GM18873 (cell line): ENCODE results near the gene CASZ1.

Source experiments
- ATAC-seq: cut with Tn5 transposase; IDR thresholded peaks from one replicate; pipeline ENCODE4 v1.9.1; 2021; ENCODE audit warnings: mild to moderate bottlenecking, moderate library complexity, moderate number of reproducible peaks; ENCODE audit not compliant: unreplicated experiment, low FRiP score

The CASZ1 gene

DNA sequence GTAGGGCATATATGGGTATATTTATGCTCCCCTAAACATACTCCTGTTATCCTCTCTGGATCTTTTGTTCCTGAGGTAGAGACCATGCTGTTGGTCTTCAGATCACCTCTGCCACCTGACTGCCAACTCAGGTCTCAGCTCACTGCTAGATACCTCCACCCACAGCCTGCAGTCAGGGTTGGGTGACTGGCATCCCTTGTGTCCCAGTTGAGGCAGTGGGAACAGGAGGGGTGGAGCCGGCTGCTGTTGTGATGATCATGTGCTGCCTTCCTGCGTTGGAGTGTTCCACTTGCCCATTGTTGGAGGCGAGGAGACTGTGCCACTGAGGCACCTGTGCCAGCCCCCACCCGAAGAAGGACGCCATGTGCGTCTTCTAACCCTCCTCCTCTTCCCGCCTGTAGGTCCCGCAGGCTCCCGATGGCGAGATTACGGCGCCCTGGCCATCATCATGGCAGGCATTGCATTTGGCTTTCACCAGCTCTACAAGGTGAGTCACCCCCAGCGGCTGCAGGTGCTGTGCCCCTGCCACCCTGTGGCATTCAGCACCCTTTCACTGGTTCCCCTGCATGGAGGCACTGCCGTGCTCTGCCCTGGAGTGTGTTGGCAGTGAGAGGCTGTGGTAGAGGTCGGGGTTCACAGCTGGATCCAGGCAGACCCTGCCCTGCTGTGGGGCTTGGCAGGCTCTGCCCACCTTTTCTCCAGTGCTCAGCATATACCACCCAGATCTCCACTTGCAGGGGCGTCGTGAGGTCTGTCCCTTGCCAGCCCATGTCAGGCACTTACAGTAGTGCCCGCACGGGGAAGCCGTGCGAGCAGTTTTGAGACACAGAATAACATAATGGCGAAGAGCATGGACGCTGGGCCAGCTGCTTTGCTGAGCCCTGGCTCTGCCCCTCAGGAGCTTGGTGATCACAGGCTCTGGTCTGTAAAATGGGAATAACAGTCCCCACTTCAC, 178.2 kb downstream of the CASZ1 start:
- no peak for ATAC-seq

GRCh38 chr1:10617318-10617717, 179.1 kb downstream of the CASZ1 start:
- ATAC-seq: no peak

GRCh38 chr1:10616696-10617095, 179.8 kb downstream of the CASZ1 start:
- no peak for ATAC-seq

GRCh38 chr1:10615932-10616671, 180.3 kb downstream of the CASZ1 start:
- no peak for ATAC-seq

GRCh38 chr1:10615332-10615731, 181.1 kb downstream of the CASZ1 start:
- ATAC-seq: no peak

DNA sequence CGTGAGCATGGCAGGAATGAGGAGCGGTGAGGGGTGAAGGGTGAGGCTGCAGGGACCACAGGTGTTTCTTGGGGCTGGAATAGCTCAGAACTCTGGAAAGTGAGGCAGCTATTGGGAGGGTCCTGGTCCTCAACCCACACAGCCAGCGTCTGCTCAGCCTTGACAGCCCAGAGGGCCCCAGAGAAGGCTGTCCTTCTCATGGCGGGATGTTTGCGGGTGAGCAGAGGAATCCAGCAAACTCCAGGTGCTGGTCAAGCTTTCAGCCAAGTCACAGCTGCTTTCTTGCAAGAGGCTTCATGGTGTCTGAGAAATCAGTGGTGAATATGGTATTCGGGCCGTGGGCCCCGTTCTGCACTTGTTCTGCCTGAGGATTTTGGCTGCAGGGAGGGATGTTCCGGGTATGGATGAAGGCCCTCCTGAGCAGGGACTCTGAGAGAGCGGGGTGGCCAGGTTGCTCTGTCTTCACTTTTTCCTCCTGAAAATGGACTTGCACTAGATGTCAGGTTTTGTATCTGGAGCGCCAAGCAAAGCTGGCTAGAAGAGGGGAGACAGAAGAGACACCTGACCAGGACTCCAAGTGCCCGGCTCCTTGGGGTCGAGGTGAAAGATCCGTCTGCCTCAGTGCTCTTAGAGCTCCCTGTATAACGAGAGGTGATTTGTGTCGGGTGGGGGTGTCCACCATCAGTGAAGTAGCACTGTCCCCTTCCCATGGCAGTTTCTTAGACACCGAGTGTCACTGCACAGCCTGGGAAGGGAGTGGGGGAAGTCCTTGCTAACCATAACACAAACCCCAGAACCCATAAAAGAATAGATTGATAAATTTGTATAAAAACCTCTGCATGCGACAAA, 181.8 kb downstream of the CASZ1 start:
- ATAC-seq: no peak

DNA sequence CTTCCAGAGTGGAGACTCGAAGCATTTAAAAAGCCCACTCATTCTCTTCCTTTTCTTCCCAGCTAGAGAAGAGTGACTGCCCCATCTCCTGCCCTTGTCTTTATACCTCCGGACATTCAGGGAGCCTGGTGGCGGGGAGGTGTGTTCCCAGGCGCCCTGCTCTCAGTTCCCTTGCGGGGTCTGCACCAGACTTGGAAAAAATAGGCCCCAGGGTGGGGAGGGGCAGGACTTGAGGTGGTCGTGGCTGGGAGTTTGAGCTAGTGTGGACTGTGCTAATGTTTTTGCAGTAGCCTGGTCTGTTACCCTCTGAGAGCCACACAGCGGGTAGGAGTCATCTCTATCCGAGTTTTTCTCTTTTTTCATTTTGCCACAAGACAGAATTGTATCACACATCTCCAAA, 182.6 kb downstream of the CASZ1 start:
- ATAC-seq: no peak

DNA sequence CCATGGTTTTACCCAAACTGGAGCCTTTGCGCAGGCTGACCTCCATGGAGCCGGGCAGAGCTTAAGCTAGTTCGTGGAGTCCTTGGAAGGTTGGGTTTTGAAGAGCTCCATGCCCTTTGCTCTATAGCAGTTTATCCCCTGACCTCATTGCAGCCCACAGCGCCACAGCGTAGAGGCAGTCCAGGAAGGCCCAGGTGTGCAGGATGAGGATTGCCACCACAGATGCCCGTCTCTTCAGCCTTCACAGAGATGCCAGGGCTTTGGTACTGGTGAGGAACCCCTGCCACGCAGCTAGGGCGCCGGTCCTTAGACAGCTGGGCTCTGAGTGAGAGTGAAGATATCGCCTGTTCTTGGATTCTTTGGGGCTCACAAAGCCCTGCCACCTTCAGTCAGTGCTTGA, 183.1 kb downstream of the CASZ1 start:
- no peak for ATAC-seq

DNA sequence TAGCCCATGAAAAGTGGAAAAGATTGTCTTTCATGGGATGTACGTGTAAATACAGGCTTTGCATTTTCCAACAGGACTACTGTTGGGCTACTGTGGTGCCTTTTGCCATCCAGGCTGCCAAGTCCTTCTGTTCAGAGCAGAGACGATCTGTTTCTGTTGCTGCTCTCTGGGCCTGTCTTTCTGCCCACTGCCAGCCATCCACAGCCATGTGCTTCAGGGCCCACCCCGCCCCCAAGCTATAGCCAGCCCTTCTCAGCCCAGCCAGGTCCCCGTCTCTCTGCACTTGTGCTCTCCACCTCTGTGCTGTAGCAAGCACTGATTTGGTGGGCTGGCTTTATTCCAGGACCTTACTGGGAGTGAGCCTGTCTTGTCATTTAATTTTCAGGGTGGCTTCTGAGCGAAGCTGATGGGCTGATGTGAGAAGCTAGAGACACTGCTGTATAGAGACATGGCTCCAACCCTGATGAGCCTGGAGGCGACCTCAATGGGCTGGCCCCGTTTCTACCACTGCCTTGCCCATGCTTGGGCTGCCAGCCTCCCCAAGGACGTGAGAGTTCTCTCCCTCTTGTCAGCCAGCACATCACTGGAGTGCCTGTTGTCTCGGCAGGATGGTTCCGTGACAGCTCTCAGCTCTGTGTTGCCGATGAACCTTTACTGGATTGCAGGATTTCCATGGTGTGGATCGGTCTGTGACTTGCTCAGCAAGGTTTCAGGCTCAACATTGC, 183.8 kb downstream of the CASZ1 start:
- ATAC-seq: no peak

- no peak for ATAC-seq
Observed at GRCh38 chr1:10610901-10611600, 185.4 kb downstream of the CASZ1 start.

DNA sequence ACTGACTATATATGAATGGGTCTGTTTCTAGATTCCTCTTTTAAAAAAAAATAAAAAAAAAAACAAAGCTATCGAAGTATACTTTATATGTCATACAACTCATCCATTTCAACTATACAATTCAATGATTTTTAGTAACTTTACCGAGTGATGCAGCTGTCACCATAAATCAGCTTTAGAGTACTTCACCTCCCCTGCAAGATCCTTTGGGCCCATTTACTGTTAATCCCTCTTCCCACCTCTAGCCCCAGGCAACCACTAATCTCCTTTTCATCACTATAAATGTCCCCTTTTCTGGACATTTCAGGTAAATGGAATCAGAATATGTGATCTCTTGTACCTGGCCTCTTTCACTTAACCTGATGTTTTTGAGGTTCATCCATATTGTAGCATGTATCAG, 187.8 kb downstream of the CASZ1 start:
- no peak for ATAC-seq

GRCh38 chr1:10607228-10607627, 189.2 kb downstream of the CASZ1 start:
- ATAC-seq: no peak

DNA sequence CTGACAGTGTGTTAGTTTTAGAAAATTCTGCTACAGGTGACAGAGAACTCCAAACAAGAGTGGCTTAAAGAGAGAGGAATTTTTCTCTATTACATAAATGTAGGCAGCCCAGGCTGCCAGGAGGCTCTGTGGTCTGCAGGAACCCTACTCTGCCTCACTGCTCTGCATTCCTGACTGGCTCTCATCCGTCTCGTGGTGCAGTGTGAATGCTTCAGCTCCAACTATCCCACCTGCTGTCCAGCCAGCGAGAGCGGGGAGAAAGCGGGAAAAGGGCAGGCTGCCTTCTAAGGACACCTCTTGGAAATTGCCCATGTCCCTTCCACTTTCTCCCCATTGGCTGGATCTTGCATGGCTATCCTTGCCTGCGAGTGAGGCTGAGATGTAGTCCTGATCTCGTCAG, 190.4 kb downstream of the CASZ1 start:
- no peak for ATAC-seq

- no peak for ATAC-seq
Observed at GRCh38 chr1:10604966-10605365, 191.5 kb downstream of the CASZ1 start.

DNA sequence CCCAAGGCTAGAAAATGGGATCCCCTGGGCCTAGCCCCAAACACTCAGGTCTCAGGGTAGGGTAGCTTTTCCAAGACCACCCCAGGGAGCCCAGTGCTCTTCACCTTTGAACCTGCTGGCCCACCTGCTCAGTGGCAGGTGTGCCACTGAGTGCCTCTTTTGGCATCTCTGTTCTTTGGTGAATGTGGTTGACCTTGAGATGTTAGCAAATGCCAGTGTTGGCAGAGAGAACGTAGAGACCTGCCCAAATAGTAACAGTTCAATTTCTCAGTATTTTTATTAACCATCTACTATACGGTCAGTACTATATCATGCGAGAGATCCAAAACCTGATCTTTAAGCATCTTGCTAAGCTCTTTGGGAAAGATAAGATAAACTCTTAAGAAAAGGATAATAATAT, 193.5 kb downstream of the CASZ1 start:
- ATAC-seq: no peak

- ATAC-seq: no peak
Observed at GRCh38 chr1:10601342-10602070, 194.9 kb downstream of the CASZ1 start.

DNA sequence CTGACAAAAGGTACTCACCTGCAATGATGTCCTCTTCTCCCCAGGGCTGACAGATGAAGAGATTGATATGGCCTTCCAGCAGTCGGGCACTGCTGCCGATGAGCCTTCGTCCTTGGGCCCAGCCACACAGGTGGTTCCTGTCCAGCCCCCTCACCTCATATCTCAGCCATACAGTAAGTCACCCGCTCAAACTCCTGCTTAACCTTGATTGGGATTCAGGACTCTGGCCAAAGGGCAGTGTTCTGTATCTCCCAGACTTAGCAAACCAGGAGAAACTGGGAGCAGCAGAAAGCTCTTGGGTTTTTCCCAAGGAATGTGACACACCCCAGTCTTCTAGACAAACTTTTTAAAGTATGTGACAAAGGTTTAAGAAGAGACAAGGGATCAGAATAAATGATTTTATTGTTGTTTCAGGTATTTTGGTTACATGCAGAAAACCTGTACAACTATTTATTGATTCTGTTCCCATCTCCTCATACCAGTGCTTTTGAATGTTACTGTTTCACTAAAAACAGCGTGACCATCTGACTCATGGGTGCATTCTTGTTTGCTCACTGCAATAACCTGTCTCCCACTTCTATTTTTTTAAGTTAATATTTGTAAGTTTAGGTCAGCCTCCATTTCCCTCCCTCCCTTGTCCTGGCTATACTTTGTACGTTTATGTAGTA, 197.1 kb downstream of the CASZ1 start:
- no peak for ATAC-seq

- ATAC-seq: no peak
Observed at GRCh38 chr1:10598389-10598702, 198.1 kb downstream of the CASZ1 start.
